NCI-H510A (cell line): ENCODE measurements around the gene RHOG.
"Not testable (repeated sequence)": the region's sequence is repeated elsewhere in the genome, so short reads cannot be mapped to it uniquely, and the experiment has no call there.

Experiments used
- DNase-seq: peaks from one replicate; lab custom pipeline; 2025; lab: John Stamatoyannopoulos, UW

The RHOG gene

GRCh38 chr11:3840870-3841425, at the start of gene RHOG:
Gene RHOG (minus strand): TSS chr11:3840959. CDS start chr11:3828138, 12,821 bp downstream.
- no peak for DNase-seq

- DNase-seq, result no peak
Observed at GRCh38 chr11:3890014-3890413, 49.3 kb upstream of the RHOG start.

GRCh38 chr11:3888876-3889275, 48.1 kb upstream of the RHOG start:
- DNase-seq, result no peak

GRCh38 chr11:3886985-3887384, 46.2 kb upstream of the RHOG start:
- no peak for DNase-seq

- no peak for DNase-seq
Observed at GRCh38 chr11:3885855-3886254, 45.1 kb upstream of the RHOG start.

GRCh38 chr11:3882655-3883054, 41.9 kb upstream of the RHOG start:
- no peak for DNase-seq

- DNase-seq, result no peak
Observed at GRCh38 chr11:3880724-3881123, 40.0 kb upstream of the RHOG start.

- no peak for DNase-seq
Observed at GRCh38 chr11:3879967-3880542, 39.3 kb upstream of the RHOG start.

- DNase-seq, result no peak
Observed at GRCh38 chr11:3879216-3879966, 38.6 kb upstream of the RHOG start.

- DNase-seq, result no peak
Observed at GRCh38 chr11:3878258-3878584, 37.5 kb upstream of the RHOG start.

GRCh38 chr11:3877364-3878257, 36.9 kb upstream of the RHOG start:
- no peak for DNase-seq

- DNase-seq, result no peak
Observed at GRCh38 chr11:3876613-3877012, 35.9 kb upstream of the RHOG start.

- no peak for DNase-seq
Observed at GRCh38 chr11:3873712-3874349, 33.1 kb upstream of the RHOG start.

GRCh38 chr11:3867209-3868091, 26.7 kb upstream of the RHOG start:
- no peak for DNase-seq

GRCh38 chr11:3866836-3867208, 26.1 kb upstream of the RHOG start:
- no peak for DNase-seq

- DNase-seq, result no peak
Observed at GRCh38 chr11:3866206-3866605, 25.4 kb upstream of the RHOG start.

- no peak for DNase-seq
Observed at GRCh38 chr11:3865388-3866193, 24.8 kb upstream of the RHOG start.

- no peak for DNase-seq
Observed at GRCh38 chr11:3861683-3862082, 20.9 kb upstream of the RHOG start.

- not testable (repeated sequence) for DNase-seq
Observed at GRCh38 chr11:3860898-3861393, 20.2 kb upstream of the RHOG start.

GRCh38 chr11:3860375-3860774, 19.6 kb upstream of the RHOG start:
- DNase-seq, result no peak
